ENCODE measurements around the gene SEL1L.

SEL1L gene

GRCh38 chr14:81435048-81435390 is 98.6 kb downstream of the SEL1L start:
- Histone ChIP-seq H3K36me3 (ENCODE audit: insufficient read depth, low read length) (no peaks in the 10 kb centered on the region), H3K4me3 (ENCODE audit: low read depth, low read length, poor library complexity, severe bottlenecking) (no peak overlapping the region), H3F3A (ENCODE audit: insufficient read depth, low read length) (no peaks in the 10 kb centered on the region), H4K20me1 (ENCODE audit: insufficient read depth, low read length) (no peaks in the 10 kb centered on the region), H3K9me3 (ENCODE audit: low read length) (no peaks in the 10 kb centered on the region), H2AFZ (ENCODE audit: low read length) (no peak overlapping the region), H3K9me2 (ENCODE audit: low read depth, low read length) (no peaks in the 10 kb centered on the region), H3K27me3 (ENCODE audit: insufficient read depth, low read length) (0 out of 2 replicates have a peak, but pooled peaks cover 4% of the 10 kb centered on the region), H3K79me2 (ENCODE audit: insufficient read depth, low read length) (no peaks in the 10 kb centered on the region), H3K4me2 (ENCODE audit: low read length) (no peak overlapping the region), H3K4me1 (ENCODE audit: insufficient read depth, low read length, severe bottlenecking) (no peaks in the 10 kb centered on the region), H3K9ac (ENCODE audit: low read length) (no peak overlapping the region), H3K27ac (ENCODE audit: low read depth, low read length, poor library complexity, severe bottlenecking) (no peak overlapping the region)
- no peak for TF ChIP-seq EZH2 (IDR thresholded peaks at IDR 0.05; ENCODE audit: borderline replicate concordance, low read length)

- H3K79me2 ChIP-seq (ENCODE audit: insufficient read depth, low read length) = no peaks in the 10 kb centered on the region
- H3K4me1 ChIP-seq (ENCODE audit: insufficient read depth, low read length, severe bottlenecking) = no peaks in the 10 kb centered on the region
- no peaks in the 10 kb centered on the region for H4K20me1 ChIP-seq (ENCODE audit: insufficient read depth, low read length)
- H3K27me3 ChIP-seq (ENCODE audit: insufficient read depth, low read length) = 0 out of 2 replicates have a peak, but pooled peaks cover 4% of the 10 kb centered on the region
- H3K9ac ChIP-seq (ENCODE audit: low read length) = no peak overlapping the region
- no peak overlapping the region for H3K27ac ChIP-seq (ENCODE audit: low read depth, low read length, poor library complexity, severe bottlenecking)
- H3K4me3 ChIP-seq (ENCODE audit: low read depth, low read length, poor library complexity, severe bottlenecking) = no peak overlapping the region
- no peaks in the 10 kb centered on the region for H3K9me2 ChIP-seq (ENCODE audit: low read depth, low read length)
- H3F3A ChIP-seq (ENCODE audit: insufficient read depth, low read length) = no peaks in the 10 kb centered on the region
- H3K36me3 ChIP-seq (ENCODE audit: insufficient read depth, low read length) = no peaks in the 10 kb centered on the region
- H2AFZ ChIP-seq (ENCODE audit: low read length) = no peak overlapping the region
- TF ChIP-seq EZH2 (IDR thresholded peaks at IDR 0.05; ENCODE audit: borderline replicate concordance, low read length) (no peak), CTCF (IDR thresholded peaks at IDR 0.05; ENCODE audit: low read length) (no peak)
- no peak overlapping the region for H3K4me2 ChIP-seq (ENCODE audit: low read length)
- H3K9me3 ChIP-seq (ENCODE audit: low read length) = no peaks in the 10 kb centered on the region
These were observed 99.4 kb downstream of the SEL1L start for GRCh38 chr14:81434230-81434629.

- Histone ChIP-seq H3K9ac (ENCODE audit: low read length) (no peak overlapping the region), H3K4me2 (ENCODE audit: low read length) (no peak overlapping the region), H3F3A (ENCODE audit: insufficient read depth, low read length) (no peaks in the 10 kb centered on the region), H3K27ac (ENCODE audit: low read depth, low read length, poor library complexity, severe bottlenecking) (no peak overlapping the region), H3K79me2 (ENCODE audit: insufficient read depth, low read length) (no peaks in the 10 kb centered on the region), H2AFZ (ENCODE audit: low read length) (no peak overlapping the region), H3K27me3 (ENCODE audit: insufficient read depth, low read length) (0 out of 2 replicates have a peak, but pooled peaks cover 4% of the 10 kb centered on the region), H3K36me3 (ENCODE audit: insufficient read depth, low read length) (no peaks in the 10 kb centered on the region), H3K9me3 (ENCODE audit: low read length) (no peaks in the 10 kb centered on the region), H4K20me1 (ENCODE audit: insufficient read depth, low read length) (no peaks in the 10 kb centered on the region), H3K4me3 (ENCODE audit: low read depth, low read length, poor library complexity, severe bottlenecking) (no peak overlapping the region), H3K4me1 (ENCODE audit: insufficient read depth, low read length, severe bottlenecking) (no peaks in the 10 kb centered on the region), H3K9me2 (ENCODE audit: low read depth, low read length) (no peaks in the 10 kb centered on the region)
- TF ChIP-seq EZH2 (IDR thresholded peaks at IDR 0.05; ENCODE audit: borderline replicate concordance, low read length) (no peak), CTCF (IDR thresholded peaks at IDR 0.05; ENCODE audit: low read length) (no peak)
These were observed 100.3 kb downstream of the SEL1L start for GRCh38 chr14:81433378-81433777.

GRCh38 chr14:81432219-81432661 is 101.4 kb downstream of the SEL1L start:
- Histone ChIP-seq H4K20me1 (ENCODE audit: insufficient read depth, low read length) (no peaks in the 10 kb centered on the region), H3K27me3 (ENCODE audit: insufficient read depth, low read length) (0 out of 2 replicates have a peak, but pooled peaks cover 4% of the 10 kb centered on the region), H3K9me3 (ENCODE audit: low read length) (no peaks in the 10 kb centered on the region), H3K9me2 (ENCODE audit: low read depth, low read length) (no peaks in the 10 kb centered on the region), H3K4me2 (ENCODE audit: low read length) (no peak overlapping the region), H3F3A (ENCODE audit: insufficient read depth, low read length) (no peaks in the 10 kb centered on the region), H3K27ac (ENCODE audit: low read depth, low read length, poor library complexity, severe bottlenecking) (no peak overlapping the region), H3K9ac (ENCODE audit: low read length) (no peak overlapping the region), H3K4me1 (ENCODE audit: insufficient read depth, low read length, severe bottlenecking) (no peaks in the 10 kb centered on the region), H3K36me3 (ENCODE audit: insufficient read depth, low read length) (no peaks in the 10 kb centered on the region), H3K79me2 (ENCODE audit: insufficient read depth, low read length) (no peaks in the 10 kb centered on the region), H3K4me3 (ENCODE audit: low read depth, low read length, poor library complexity, severe bottlenecking) (no peak overlapping the region), H2AFZ (ENCODE audit: low read length) (no peak overlapping the region)
- TF ChIP-seq EZH2 (IDR thresholded peaks at IDR 0.05; ENCODE audit: borderline replicate concordance, low read length) (no peak), CTCF (IDR thresholded peaks at IDR 0.05; ENCODE audit: low read length) (no peak)

Data from OCI-LY1 (cell line).